Pulmonary artery endothelial cell (primary cell): ENCODE results near the gene DHRSX. TPM values are rescaled to one million over a fixed set of nuclear protein-coding genes. Genes with fewer than 3 reads are reported as not detected.
"Not testable (repeated sequence)": the region's sequence is repeated elsewhere in the genome, so short reads cannot be mapped to it uniquely, and the experiment has no call there.

Experiments
- DNase-seq: peaks from one replicate; pipeline ENCODE4 v3.0.0-alpha.2; 2011; ENCODE audit warnings: low read depth, low spot score
- total RNA-seq: library from RNA; depleted of rRNA; stranded (reverse); fragments of >200 nt; gene quantifications from 2 replicates; pipeline ENCODE4 v1.2.3, GENCODE V29; 2014

Gene DHRSX
- total RNA-seq, 1 donor from 2014 or later: 23.7 TPM

- DNase-seq: no peak
Measured at GRCh38 chrX:2320580-2321327, 180.0 kb downstream of the DHRSX start.

- no peak for DNase-seq
Measured at GRCh38 chrX:2320089-2320488, 180.7 kb downstream of the DHRSX start.

DNA sequence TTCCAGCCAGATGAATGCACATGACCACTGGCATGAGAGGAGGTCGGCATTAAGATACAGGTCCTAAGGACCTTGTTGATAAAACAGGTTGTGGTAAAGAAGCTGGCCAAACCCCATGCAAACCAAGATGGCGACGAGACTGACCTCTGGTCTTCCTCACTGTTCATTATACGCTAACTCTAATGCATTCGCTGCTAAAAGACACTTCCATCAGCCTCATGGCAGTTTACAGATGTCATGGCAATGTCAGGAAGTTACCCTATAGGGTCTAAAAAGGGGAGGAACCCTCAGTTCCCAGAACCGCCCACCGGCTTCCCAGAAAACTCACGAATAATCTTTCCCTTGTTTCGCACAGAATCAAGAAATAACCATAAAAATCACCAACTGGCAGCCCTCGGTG is 182.4 kb downstream of the DHRSX start:
- DNase-seq: no peak

DNA sequence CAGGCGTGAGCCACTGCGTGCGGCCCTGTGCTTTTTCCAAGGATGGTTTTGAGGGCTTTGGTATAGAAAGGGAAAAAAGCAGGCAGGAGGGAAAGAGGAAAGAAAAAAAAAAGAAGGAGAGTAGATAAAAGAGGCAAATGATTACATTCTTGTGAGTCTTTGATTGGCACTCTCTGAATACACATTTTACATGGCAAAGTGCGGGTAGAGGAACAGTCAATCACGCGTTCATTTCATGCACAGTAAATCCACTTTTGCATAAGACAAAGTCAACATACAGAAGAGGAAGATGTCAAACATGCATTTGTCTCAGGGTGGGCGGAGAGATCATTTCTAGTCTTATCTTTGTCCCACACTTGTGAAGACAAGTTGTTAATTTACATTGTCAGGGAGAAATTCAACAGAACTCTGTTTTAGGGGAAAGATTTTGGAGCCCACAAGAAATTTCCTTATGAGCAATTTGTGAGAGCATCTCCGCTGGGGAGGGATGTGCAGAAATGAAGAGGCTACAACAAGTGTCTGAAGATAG is 183.2 kb downstream of the DHRSX start:
- no peak for DNase-seq

- DNase-seq: no peak
Measured at GRCh38 chrX:2316534-2316933, 184.2 kb downstream of the DHRSX start.

GRCh38 chrX:2315434-2315833 is 185.3 kb downstream of the DHRSX start:
- no peak for DNase-seq

DNA sequence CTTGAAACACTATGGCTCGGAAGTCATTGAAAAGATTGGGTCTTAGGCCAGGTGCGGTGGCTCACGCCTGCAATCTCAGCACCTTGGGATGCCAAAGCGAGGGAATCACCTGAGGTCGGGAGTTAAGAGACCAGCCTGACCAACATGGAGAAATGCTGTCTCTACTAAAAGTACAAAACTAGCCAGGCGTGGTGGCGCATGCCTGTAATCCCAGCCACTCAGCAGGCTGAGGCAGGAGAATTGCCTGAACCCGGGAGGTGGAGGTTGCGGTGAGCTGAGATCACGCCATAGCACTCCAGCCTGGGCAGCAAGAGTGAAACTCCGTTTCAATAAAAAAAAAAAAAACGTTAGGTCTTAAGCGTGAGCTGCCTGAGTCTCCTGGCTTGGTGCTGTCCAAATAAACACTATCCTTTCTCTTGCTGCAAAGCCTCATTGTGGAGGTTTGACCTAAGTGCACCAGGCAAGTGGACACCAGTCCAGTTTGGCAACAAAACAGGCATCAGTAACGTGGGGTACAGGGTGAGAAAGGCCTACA is 185.9 kb downstream of the DHRSX start:
- no peak for DNase-seq

GRCh38 chrX:2313864-2314640 is 186.7 kb downstream of the DHRSX start:
- DNase-seq: no peak

DNA sequence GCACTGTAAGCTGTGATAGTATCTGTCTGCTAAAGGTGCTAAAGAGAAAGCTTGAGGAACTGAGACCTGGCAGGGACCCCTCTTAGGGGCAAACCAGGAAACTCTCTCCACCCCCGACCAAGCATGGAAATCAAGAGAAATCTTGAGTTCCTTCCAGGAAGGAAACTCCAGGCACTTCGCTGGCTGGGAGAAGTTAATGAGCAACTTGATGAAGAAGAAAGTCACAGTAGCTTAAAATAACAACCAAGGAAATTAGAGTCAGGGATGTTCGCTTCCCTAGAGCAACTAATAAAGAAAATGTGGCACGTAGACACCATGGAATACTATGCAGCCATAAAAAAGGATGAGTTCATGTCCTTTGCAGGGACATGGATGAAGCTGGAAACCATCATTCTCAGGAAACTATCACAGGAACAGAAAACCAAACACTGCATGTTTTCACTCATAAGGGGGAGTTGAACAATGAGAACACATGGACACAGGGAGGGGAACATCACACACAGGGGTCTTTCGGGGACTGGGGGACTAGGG is 188.7 kb downstream of the DHRSX start:
- DNase-seq: not testable (repeated sequence)

- no peak for DNase-seq
Measured at GRCh38 chrX:2311501-2311900, 189.3 kb downstream of the DHRSX start.

DNA sequence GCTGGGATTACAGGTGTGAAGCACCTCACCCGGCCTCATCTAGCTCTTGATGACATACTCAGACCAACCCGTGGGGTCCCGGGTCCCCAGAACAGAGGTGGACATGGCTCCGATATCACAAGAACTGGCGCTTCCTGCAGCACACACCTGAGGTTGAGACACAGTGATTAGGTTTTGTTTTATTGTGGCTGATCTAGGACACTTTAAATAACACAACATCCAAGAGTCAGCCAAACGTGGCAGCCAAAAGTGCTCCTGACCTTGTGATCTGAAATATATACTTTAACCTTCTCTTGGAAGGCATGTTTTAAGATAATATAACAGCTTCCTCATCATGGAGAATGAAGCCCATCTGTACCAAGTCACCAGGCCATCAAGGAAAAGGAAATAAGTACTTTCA is 198.9 kb downstream of the DHRSX start:
- DNase-seq: no peak

GRCh38 chrX:2299871-2300270 is 200.9 kb downstream of the DHRSX start:
- DNase-seq: no peak

GRCh38 chrX:2286731-2287130 is 214.0 kb downstream of the DHRSX start:
- no peak for DNase-seq

DNA sequence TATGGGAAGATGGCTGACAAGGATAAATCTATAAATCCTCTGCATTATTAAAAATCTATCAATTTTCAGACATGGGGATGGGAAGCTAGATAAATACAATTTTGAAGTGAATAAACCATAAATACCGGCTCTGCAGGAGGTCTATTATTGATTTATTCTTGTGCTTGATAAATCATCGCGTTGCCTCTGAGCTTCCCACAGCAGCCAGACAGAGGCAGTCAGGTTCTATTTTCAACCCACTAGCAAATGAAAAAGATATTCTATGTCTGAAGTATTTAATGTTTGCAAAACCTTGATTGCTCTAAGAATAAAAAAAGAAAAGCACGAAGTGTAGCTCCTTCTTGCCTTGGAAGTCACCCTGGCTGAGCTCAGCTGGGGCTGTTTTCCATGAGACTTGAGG is 216.2 kb downstream of the DHRSX start:
- no peak for DNase-seq

GRCh38 chrX:2284133-2284532 is 216.6 kb downstream of the DHRSX start:
- no peak for DNase-seq

DNA sequence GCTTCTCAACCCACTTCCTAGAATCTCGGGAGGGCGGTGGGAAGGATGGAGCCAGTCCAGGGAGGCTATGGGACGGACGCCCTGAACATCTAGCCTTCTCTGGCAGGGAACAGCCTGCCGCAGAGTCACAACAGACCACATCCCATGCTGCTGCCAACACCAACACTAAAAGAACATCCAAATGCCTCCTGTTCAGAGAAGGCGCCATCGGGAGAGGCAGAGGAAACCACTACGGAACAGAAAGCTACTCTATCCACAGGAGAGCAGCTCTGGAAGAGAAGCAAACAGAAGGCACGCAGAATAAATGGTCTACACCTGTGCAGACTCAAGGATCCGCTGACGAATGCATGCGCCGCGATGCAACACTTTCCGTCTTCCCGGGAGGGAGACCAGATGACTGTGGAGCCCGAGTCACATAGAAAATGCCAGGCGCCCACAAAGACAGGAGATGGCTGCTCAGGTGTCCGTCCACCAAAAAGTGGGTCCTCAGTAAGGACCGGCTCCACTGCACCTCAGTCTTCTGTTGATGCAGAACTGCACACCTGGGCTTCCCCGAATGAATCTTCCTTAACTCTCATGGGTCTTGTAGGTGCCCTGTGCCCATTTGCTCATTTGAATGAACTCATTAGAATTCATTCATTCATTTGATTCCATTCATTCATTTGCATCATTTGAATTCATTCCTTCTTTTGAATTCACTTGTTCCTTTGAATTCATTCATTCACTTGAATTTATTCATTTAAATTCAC is 217.5 kb downstream of the DHRSX start:
- no peak for DNase-seq

DNA sequence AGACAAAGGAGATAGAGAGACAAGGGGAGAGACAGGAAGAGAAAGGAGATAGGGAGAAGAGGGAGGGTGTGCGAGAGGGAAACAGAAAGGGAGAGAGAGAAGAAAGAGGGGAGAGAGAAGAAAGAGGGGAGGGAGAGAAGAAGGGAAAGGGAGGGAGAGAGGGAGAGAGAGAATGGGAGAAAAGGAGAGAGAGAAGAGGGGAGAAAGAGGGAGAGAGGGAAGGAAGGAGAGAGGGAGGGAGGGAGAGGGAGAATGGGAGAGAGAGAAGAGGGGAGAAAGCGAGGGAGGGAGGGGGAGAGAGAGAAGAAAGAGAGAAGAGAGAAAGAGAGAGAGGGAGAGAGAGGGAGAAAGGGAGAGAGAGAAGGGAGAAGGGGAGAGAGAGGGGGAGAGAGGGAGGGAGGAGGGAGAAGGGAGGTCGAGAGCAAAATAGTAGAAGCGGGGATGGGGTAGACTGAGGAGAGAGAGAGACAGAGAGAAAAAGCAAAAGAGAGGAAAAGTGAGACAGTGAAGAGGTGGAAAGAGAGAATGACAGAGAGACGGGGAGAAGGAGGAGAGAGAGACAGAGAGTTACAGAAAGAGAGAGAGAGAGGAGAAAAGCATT is 218.2 kb downstream of the DHRSX start:
- DNase-seq: no peak

GRCh38 chrX:2272337-2272736 is 228.4 kb downstream of the DHRSX start:
- DNase-seq: no peak

DNA sequence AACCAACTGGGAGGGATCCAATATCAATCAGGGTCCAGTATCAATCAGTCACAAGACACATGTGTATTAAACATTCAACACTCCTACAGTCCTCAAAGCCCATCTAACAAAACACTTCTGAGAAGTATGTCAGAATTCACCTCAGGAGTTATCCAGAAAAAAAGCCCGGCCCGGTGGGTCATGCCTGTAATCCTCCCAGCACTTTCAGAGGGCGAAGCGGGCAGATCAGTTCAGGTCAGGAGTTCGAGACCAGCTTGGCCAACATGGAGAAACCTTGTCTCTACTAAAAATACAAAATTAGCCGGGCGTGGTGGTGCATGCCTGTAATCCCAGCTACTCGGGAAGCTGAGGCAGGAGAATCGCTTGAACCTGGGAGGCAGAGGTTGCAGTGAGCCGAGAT is 229.2 kb downstream of the DHRSX start:
- not testable (repeated sequence) for DNase-seq

DNA sequence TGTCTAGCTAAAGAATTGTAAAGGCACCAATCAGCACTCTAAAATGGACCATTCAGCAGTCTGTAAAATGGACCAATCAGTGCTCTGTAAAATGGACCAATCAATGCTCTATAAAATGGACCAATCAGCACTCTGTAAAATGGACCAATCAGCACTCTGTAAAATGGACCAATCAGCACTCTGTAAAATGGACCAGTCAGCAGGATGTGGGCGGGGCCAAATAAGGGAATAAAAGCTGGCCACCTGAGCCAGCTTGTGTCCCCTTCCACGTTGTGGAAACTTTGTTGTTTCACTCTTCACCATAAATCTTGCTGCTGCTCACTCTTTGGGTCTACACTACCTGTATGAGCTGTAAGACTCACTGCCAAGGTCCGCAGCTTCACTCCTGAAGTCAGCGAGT is 230.0 kb downstream of the DHRSX start:
- not testable (repeated sequence) for DNase-seq

GRCh38 chrX:2267890-2268289 is 232.9 kb downstream of the DHRSX start:
- DNase-seq: no peak
